PC-9 (cell line): Measurements from ENCODE around the gene SNUPN.

Source experiments
- EZH2 ChIP-seq: fragments of 200-600 bp; sonication (generic); IDR thresholded peaks from 2 replicates; pipeline ENCODE4 v1.8.0; 2017; ENCODE audit warnings: antibody characterized with exemption, low read depth
- TF ChIP-seq, protein P1 (sequence below): fragments of 200-600 bp; sonication (generic); conservative IDR thresholded peaks from 2 replicates; pipeline ENCODE4 v1.6.1; 2017; ENCODE audit warnings: mixed run types, antibody characterized with exemption, mild to moderate bottlenecking, moderate library complexity

DNA sequence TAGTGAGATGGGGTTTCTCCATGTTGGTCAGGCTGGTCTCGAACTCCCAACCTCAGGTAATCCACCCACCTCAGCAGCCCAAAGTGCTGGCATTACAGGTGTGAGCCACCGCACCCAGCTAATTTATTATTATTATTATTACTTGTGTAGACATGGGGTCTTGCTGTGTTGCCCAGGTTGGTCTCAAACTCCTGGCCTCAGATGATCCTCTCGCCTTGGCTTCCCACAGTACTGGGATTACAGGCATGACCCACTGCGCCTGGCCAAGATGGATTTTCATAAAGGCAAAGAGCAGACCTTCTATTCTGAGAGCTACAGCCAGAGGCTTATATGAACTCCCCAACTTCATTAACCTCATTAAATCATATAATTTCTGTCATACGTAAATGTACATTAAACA, 63.6 kb downstream of the SNUPN start:
- TF ChIP-seq, protein P1, sequence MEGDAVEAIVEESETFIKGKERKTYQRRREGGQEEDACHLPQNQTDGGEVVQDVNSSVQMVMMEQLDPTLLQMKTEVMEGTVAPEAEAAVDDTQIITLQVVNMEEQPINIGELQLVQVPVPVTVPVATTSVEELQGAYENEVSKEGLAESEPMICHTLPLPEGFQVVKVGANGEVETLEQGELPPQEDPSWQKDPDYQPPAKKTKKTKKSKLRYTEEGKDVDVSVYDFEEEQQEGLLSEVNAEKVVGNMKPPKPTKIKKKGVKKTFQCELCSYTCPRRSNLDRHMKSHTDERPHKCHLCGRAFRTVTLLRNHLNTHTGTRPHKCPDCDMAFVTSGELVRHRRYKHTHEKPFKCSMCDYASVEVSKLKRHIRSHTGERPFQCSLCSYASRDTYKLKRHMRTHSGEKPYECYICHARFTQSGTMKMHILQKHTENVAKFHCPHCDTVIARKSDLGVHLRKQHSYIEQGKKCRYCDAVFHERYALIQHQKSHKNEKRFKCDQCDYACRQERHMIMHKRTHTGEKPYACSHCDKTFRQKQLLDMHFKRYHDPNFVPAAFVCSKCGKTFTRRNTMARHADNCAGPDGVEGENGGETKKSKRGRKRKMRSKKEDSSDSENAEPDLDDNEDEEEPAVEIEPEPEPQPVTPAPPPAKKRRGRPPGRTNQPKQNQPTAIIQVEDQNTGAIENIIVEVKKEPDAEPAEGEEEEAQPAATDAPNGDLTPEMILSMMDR = no peak
- TF ChIP-seq EZH2 = no peak
